ENCODE data around the gene DTNB. TPM values are rescaled to one million over a fixed set of nuclear protein-coding genes. Genes with fewer than 3 reads are reported as not detected.

Gene DTNB
- total RNA-seq, 2 donors from 2014 or later = 6.1 to 7.0 TPM

- ATAC-seq = no peak
- intact Hi-C loops (cut with DNase I) = no loop called here
- DNase-seq = no peak
These were observed 284.9 kb downstream of the DTNB start for GRCh38 chr2:25388491-25388890.

GRCh38 chr2:25387876-25388449 lies 285.4 kb downstream of the DTNB start:
- intact Hi-C loops (cut with DNase I) = no loop called here
- no peak for DNase-seq
- no peak for ATAC-seq

GRCh38 chr2:25386971-25387875 lies 286.2 kb downstream of the DTNB start:
- DNase-seq (no peak), ATAC-seq (no peak)
- intact Hi-C loops (cut with DNase I) = no loop called here

- DNase-seq (no peak), ATAC-seq (no peak)
- intact Hi-C loops (cut with DNase I) = no loop called here
These were observed 287.5 kb downstream of the DTNB start for GRCh38 chr2:25385910-25386309.

GRCh38 chr2:25383806-25384205 lies 289.6 kb downstream of the DTNB start:
- intact Hi-C loops (cut with DNase I) = no loop called here

GRCh38 chr2:25381502-25381901 lies 291.9 kb downstream of the DTNB start:
- DNase-seq (no peak), ATAC-seq (no peak)
- intact Hi-C loops (cut with DNase I) = no loop called here

More at GRCh38 chr2:25383806-25384205, 289.6 kb downstream of the DTNB start:
- DNase-seq = no peak
- no peak for ATAC-seq

- ATAC-seq = no peak
- intact Hi-C loops (cut with DNase I) = no loop called here
- no peak for DNase-seq
These were observed 292.6 kb downstream of the DTNB start for GRCh38 chr2:25380586-25381375.

- intact Hi-C loops (cut with DNase I) = no loop called here
- DNase-seq = no peak
- no peak for ATAC-seq
These were observed 293.4 kb downstream of the DTNB start for GRCh38 chr2:25380023-25380422.

- intact Hi-C loops (cut with DNase I) = loop anchor here in 1 of 2 donors (10.0 kb wide), 1 partner anchor 295 kb away; the partner anchor contains the start of gene DTNB
- DNase-seq = no peak
- ATAC-seq = no peak
These were observed 293.8 kb downstream of the DTNB start for GRCh38 chr2:25379535-25379934.

GRCh38 chr2:25378731-25379490 lies 294.5 kb downstream of the DTNB start:
- ATAC-seq (no peak), DNase-seq (no peak)
- intact Hi-C loops (cut with DNase I) = loop anchor here in 1 of 2 donors (10.0 kb wide), 1 partner anchor 296 kb away; the partner anchor contains the start of gene DTNB

- DNase-seq (no peak), ATAC-seq (no peak)
- intact Hi-C loops (cut with DNase I) = loop anchor here in 1 of 2 donors (10.0 kb wide), 1 partner anchor 297 kb away; the partner anchor contains the start of gene DTNB
These were observed 295.5 kb downstream of the DTNB start for GRCh38 chr2:25377822-25378421.

GRCh38 chr2:25376750-25377621 lies 296.4 kb downstream of the DTNB start:
- DNase-seq (peak; percentile 86), ATAC-seq (peak; percentile 99 to 100)
- intact Hi-C loops (cut with DNase I) = loop anchor here in 1 of 2 donors (10.0 kb wide), 1 partner anchor 298 kb away; the partner anchor contains the start of gene DTNB

- DNase-seq = no peak
- ATAC-seq = no peak
These were observed 297.3 kb downstream of the DTNB start for GRCh38 chr2:25375989-25376545.

GRCh38 chr2:25375371-25375988 lies 297.9 kb downstream of the DTNB start:
- no peak for DNase-seq
- intact Hi-C loops (cut with DNase I) = loop anchor here in 1 of 2 donors (10.0 kb wide), 1 partner anchor 299 kb away; the partner anchor contains the start of gene DTNB
- no peak for ATAC-seq

More at GRCh38 chr2:25375989-25376545, 297.3 kb downstream of the DTNB start:
- intact Hi-C loops (cut with DNase I) = loop anchor here in 1 of 2 donors (10.0 kb wide), 1 partner anchor 299 kb away; the partner anchor contains the start of gene DTNB

- ATAC-seq (no peak), DNase-seq (no peak)
- intact Hi-C loops (cut with DNase I) = loop anchor here in 1 of 2 donors (10.0 kb wide), 1 partner anchor 300 kb away; the partner anchor contains the start of gene DTNB
These were observed 298.6 kb downstream of the DTNB start for GRCh38 chr2:25374827-25375226.

GRCh38 chr2:25374411-25374810 lies 299.0 kb downstream of the DTNB start:
- intact Hi-C loops (cut with DNase I) = loop anchor here in 1 of 2 donors (10.0 kb wide), 1 partner anchor 300 kb away; the partner anchor contains the start of gene DTNB
- ATAC-seq (no peak), DNase-seq (no peak)

All from left cardiac atrium (tissue), 4 donors.